GM21423 (cell line): ENCODE data around the gene CCDC178.
A peak's percentile ranks its signal among the peaks of the same experiment; 100 is the strongest.

ENCODE experiments used
- ATAC-seq: cut with Tn5 transposase; IDR thresholded peaks from one replicate; pipeline ENCODE4 v1.9.1; 2021; ENCODE audit warnings: mild to moderate bottlenecking, moderate library complexity; ENCODE audit not compliant: unreplicated experiment

Gene CCDC178

GRCh38 chr18:32922951-32923430, 517.5 kb downstream of the CCDC178 start:
- ATAC-seq: peak; percentile 38

- no peak for ATAC-seq
These were observed 519.4 kb downstream of the CCDC178 start for GRCh38 chr18:32920796-32921787.

DNA sequence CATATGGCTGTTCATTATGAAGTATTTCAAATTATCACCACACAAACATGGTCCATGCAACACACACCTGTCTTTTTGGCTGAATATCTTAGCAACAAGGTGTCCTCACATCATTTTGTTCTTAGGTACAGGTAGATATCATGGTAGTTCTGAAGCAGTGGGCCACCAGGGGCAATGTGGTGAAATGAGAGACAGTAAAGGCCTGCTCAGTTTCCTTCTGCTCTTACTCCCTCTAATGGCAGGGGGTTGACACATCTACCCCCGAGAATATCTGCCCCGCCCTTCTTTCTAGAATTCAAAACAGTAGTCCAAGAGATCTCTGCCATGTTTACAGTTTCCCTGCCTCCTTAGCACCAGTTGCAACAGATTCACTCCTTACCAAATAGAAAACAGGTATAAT, 520.7 kb downstream of the CCDC178 start:
- ATAC-seq: peak; percentile 92

DNA sequence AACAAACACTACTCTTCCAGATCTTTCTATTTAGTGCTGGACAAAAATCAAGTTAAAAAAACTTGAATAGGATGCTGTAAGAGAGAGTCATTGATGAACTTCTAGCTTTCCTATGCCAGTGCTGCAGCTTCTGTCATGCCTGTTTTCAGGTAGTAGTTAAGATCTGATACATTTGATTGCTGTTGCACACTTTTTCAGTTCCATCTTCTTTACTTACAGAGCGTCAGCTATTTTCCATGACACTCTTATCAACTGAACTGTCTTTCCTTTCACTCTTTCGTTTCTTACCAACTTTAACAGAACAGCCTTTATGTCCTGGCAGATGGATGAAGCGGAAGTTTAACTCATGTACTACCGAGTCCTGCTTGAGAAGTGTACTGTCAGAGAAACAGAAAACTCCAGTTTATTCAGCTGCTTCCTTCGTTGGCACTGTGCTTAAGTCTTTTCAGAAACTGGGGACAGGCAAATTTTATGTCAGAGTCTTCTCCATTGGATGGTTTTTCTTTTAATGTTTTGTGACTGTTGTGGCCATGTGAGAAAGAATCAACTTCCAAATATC, 521.8 kb downstream of the CCDC178 start:
- ATAC-seq: no peak

- ATAC-seq: no peak
These were observed 525.0 kb downstream of the CCDC178 start for GRCh38 chr18:32915516-32915915.

GRCh38 chr18:32911660-32912284, 528.7 kb downstream of the CCDC178 start:
- no peak for ATAC-seq

DNA sequence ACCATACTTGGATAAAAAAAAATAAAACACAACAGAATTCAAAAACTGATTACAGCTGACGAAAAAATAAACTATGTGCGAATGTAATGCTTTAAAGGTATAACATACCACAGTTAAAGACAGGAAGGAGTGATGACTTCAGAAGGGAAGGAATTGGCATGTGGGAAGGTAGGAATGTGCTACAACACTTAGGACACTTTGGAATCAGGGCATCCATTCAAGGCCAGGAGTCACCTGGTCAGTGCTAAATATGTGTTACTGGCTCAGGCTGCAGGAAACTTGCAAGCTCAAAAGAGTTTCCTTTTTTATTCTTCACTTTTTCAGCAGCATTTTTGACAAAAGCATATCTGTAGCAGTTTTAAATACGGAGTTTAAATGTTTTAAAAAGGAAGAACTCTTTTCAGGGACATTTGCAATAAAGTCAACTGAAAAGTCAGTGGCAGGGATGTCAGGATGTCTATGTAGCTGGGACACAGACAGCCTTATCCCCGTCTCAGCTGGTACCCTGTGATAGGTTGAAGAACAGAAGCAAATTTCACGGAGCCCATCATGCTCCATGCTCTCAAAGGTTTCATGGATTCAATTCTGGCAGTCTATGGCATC, 529.7 kb downstream of the CCDC178 start:
- no peak for ATAC-seq

DNA sequence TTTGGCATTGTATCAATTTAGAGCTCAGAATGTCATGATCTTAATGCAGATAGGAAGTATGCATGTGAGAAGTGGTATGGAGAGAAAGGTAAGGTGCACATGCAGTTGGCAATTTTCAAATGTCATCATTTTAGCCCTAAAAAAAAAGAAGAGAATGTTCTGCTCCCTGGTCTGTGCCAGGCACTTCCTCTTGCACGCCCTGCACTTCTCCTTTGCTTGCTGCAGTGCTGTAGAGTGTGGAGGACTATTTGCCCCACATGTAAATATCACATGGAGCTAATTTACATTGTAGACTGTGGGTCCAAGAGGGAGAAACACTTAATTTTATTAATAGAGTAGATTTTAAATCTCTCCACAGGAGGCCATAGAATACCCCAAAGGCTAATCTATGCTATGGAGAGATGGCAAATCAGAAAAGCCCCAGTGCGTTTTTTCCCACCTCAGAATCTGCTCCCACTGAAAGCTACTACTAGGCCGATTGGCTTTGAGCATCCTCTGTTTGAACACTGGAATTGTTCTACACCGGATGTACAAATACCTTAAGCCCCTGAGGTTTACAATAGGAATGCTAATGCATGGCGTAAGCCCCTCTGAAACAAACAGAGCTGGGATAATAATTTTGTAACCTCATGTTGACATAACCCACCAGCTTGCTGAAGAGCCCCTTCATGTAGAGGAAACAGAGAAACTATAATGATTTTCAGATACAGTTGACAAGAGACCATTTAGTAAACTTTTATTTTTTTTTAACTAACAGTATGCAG, 530.5 kb downstream of the CCDC178 start:
- ATAC-seq: no peak

DNA sequence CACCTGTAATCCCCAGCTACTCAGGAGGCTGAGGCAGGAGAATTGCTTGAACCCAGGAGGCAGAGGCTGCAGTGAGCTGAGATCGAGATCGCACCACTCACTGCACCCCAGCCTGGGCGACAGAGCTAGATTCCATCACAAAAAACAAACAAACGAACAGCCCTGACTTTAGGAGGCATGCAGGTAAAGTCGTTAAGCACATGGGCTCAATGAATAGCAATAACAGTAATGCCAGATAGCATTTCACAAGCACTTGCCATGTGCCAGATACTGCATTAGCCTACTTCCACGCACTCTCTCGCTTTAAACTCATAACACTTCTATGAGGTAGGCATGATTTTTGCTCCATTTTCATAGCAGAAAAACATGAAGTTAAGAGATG, 532.1 kb downstream of the CCDC178 start:
- no peak for ATAC-seq

DNA sequence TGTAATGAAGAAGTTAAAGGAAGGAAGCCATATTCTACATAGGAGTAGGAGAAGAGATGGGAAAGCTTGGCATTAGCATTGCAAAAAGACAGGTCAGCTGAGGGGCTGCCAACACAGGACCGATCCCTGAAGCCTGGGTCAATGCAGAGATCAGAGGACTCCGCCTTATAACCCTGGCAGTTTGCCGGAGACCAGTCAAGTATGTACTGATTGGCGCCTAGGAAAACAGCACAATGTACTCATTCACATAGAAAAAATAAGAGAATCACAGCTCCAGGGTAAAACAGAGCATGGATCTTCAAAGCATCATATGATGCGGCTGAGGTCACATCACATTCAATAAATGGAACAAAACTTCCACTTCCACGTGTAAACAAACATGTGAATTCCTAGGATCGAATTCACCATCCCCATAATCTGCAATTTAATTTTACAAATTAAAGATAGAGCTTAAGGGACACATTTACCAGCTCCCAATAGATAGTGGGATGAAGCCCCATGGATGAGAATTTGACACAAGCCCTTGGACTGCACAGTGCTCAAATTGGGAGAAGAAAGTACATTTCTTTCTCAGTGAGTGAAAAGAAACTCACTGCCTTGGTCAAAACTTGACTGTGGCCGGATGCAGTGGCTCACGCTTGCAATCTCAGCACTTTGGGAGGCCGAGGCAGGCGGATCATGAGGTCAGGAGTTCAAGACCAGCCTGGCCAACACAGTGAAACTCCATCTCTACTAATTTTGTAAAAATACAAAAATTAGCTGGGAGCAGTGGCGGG, 532.7 kb downstream of the CCDC178 start:
- no peak for ATAC-seq

GRCh38 chr18:32907311-32907585, 533.3 kb downstream of the CCDC178 start:
- no peak for ATAC-seq

DNA sequence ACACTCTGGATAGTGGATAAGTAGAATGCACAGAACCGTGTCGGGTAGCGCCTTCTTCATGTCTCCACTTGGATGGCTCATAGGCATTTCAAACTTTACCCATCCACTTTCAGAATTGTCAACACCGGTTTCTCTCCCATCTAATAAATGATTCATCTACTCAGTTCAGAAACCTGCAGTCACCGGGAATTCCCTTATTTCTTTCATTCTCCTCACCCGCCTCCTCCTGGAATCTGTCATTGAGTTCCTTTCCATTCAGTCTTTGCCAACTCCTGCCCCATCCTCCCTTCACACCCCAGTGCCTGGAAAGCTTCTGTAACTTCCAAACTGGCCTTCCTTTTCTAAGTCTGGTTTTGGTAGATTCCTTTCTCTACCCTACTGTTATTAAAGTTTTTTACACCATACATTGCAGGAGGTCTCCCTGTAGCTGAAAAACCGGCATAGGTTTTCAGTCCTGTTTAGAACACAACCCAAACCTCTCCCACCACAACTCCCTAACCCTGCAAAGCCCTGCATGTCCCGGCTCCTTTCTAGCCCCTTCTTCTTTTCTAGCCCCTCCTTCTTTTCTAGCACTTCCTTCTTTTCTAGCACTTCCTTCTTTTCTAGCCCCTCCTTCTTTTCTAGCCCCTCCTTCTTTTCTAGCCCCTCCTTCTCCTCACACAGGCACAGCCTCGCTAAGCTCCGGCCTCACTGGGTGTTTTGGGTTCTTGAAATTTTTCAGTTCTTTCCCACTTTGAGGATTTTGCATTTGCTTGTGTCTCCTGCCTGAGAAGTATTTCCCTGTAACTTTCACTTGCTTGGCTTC, 533.8 kb downstream of the CCDC178 start:
- no peak for ATAC-seq

DNA sequence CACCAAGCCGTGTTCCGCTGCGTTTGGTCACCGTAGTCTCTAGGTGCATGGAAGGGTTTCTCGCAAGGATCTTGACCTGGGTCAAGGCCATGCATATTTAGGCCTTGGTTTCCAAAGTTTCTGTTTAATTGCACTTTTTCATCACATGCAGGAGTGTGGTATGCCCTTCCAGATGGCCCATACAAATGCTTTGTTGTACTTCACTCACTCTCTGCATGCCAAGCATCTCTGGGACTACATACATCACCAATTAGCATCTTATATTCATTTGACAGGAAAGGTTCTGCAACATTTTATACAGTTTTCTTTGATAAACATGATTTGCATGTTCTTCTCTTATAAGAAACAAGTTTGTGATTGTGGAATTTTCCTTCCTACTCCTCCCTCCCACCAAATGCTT, 534.9 kb downstream of the CCDC178 start:
- ATAC-seq: no peak

- ATAC-seq: no peak
These were observed 537.8 kb downstream of the CCDC178 start for GRCh38 chr18:32902568-32903330.

- no peak for ATAC-seq
These were observed 540.7 kb downstream of the CCDC178 start for GRCh38 chr18:32899819-32900218.

GRCh38 chr18:32896776-32897547, 543.6 kb downstream of the CCDC178 start:
- no peak for ATAC-seq

DNA sequence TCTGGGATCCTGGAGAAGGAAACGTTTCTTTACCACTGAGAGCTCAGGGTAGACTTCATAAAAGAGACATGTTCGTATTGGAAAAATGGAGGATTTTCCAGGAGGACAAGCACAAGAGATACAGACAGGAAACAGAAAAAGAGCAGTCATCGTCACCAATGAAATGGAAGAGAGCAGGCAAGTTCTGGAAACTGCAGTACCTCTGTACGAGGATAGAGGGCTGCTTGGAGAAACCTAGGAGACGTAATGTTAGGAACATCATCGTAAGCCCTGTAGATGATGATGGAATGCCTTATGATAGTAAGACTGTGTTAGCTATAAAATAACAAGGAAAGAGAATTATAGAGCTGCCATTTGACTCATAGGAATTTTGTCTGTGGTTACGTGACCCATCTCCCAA, 546.6 kb downstream of the CCDC178 start:
- ATAC-seq: no peak

- ATAC-seq: no peak
These were observed 548.7 kb downstream of the CCDC178 start for GRCh38 chr18:32891797-32892196.
